A204.1 (cell line): ENCODE data around the gene RASA3.

Experiments
- FAIRE-seq: peaks from 2 replicates; lab custom pipeline; 2012; peaks lifted over from hg19 to GRCh38; lab: Jason Lieb, UNC

RASA3 gene

DNA sequence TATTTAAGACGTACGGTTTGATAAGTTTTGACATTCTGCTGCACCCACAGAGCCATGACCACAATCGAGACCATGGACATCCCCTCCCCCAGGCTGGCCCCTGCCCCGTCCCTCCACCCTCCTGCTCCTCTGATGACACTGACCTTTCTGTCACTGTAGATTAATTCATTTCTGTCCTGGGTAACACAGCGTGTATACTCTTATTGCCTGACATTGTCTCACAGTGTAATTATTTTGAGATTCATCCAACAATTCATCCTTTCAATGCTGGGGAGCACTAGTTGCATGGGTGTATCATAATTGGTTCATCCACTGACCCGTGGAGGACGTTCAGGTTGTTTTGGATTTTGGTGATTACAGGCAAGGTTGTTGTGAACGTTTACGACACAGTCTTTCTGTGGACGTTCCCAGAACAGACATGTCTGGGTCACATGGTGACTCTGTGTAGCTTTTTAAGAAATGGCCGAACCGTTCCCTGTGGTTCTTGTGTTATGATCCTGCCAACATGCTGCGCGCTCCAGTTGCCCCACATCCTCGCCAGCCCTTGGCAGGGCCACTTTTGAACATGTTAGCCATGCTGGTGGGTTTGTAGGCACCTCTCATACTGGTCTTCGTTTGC lies 200.5 kb downstream of the RASA3 start:
- no peak for FAIRE-seq

DNA sequence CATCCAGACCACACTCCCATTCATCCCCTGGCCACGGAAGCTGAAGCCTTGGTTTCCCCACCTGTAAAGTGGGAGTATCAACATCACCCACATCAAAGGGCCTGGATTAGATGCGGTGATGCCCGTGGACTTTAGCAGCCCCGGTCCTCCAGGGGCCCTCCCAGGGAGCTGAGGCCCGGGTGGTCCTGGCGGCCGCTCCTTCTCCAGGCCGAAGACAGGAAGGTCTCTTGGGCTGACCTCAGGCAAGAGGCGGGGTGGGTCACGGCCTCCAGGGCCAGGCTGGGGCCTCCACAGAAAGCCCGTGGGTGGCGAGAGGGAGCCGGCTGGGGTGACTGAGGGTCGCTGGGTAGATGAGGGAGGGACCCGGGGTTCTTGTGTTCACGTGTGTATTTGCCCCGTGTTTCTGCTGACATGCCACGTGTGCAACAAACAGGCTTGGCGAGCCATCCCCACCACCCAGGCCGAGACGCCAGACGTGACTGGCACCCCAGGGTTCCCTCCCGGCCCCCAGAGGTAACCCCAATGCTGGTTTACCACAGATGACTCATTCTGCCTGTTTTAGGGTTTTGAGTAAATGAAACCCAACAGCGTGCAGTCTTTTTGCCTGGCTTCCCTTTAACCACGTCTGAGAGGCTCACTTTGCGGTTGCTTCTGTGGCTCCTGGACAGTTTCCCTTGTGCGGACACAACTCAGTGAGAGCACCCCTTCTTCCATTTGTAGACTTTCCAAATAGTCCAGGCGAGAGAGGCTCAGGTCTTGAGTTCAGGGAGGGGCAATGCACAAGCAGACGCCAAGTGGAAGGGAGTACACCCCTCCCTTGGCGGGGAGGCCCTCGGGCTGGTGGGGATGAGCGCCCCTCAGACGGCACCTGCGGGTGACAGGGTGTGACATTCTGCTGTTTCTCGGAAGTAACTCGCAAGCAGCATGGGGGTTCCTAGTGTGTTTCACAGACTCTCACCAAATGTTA lies 201.5 kb downstream of the RASA3 start:
- no peak for FAIRE-seq

DNA sequence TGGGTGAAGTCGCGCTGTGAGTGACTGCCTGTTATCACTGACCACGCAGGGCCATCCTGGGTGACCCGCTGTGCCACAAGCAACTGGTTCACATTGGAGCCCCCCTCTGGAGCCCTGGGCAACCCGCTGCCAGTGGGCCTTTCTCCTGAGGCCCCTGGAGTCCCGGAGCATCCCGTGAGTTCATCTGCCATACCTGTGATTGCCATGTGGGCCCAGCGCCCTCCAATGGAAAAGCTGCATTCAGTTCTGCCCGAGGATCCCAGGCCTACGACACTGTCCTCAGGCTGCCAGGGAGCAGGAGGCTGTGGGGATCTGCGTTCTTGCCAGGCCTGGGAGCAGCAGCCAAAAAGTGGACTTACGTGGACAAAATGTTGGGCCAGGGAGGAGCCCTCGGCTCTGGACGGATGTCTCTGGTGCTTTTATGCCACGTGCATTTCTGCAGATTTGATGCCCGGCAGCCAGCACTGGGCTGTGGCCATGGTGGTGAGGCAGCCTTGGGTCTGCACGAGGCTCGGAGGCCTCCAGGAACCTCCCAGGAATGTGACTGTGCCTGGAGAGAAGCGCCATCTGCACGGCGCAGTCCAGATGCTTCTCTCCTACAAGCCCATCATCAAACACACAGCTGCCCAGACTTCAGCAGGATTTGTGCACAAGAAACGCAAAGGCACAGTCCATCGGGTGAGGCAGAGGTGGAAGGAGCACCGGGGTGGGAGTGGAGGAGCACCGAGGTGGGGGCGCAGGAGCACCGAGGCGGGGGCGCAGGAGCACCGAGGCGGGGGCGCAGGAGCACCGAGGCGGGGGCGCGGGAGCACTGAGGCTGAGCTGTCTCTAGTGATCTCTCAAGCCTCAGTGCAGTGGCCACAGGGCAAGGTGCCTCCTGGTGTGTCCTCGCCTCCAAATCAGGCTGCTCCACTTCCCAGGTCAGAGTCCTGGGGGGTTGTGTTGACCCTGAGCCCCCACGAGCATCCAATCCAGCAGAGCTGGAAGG lies 202.5 kb downstream of the RASA3 start:
- FAIRE-seq, result no peak

DNA sequence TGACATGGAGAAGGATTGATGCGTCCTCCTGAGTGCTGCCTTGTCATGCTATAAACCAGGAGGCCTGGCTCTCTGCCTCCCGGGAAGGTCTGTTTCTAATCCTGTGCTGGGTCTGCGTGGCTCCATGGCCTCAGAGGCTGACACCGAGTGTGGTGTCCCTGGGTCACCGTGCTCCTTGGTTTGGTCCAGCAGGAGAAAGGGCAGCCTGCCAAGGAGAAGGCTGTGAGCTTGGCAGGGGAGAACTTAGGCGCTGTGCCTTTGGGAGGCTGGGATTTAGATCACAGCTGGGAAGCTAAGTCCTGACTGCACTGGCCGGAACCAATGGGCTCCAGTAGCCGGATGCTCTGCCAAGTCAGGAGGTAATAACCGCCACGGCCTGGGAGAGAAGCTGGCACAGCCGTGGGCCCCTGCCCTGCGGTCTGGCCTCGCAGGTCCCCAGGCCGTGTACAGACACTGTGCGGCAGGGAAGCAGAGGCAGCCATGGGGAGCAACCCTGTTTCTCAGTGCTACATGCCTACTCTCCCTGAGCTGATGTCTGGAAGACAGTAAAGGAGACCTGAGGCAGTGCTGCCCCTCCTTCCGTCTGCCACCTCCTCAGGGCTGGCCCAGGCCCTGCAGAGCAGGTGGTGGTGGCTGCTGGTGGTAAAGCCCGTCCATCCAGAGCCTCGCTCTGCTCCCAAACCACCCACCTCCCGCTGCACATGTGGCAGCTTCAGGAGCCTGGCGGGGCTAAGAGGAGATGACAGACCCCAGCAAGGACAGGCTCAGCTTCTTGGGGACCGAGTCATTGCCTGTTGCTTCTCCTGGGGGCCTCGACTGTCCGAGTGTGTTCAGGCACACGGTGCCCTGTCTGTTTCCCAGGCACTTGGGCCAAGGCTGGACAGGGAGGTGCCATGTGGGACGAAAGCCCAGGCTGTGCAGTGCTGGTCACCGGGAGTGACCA lies 203.5 kb downstream of the RASA3 start:
- no peak for FAIRE-seq
